Measurements from ENCODE around the gene C6orf15.
A peak's percentile ranks its signal among the peaks of the same experiment; 100 is the strongest.

C6orf15 gene

GRCh38 chr6:31112478-31112877 is at the start of gene C6orf15:
TSS of gene C6orf15 (minus strand) at chr6:31112575. CDS start at chr6:31112555, 20 bp downstream.
- peaks cover 72% of the 10 kb centered on the region for H3K27me3 Mint-ChIP-seq
- ATAC-seq: no peak
- no peak within 1 kb of the TSS for H3K4me3 Mint-ChIP-seq
- no peaks in the 10 kb centered on the region for H3K9me3 Mint-ChIP-seq
- H3K36me3 Mint-ChIP-seq: no peaks in the 10 kb centered on the region
- peaks cover 17% of the 10 kb centered on the region for H3K4me1 Mint-ChIP-seq
- H3K27ac Mint-ChIP-seq: no peak within 1 kb of the TSS

- Mint-ChIP-seq H3K9me3 (no peaks in the 10 kb centered on the region), H3K27me3 (no peaks in the 10 kb centered on the region), H3K36me3 (peaks cover 16% of the 10 kb centered on the region), H3K27ac (no peak overlapping the region), H3K4me3 (no peak overlapping the region), H3K4me1 (peaks cover 77% of the 10 kb centered on the region)
- ATAC-seq: no peak
These were observed 49.1 kb upstream of the C6orf15 start for GRCh38 chr6:31161216-31162126.

GRCh38 chr6:31158863-31159855 is 46.8 kb upstream of the C6orf15 start:
- peak overlapping the region; percentile 85 for H3K27ac Mint-ChIP-seq

GRCh38 chr6:31158140-31158862 is 45.9 kb upstream of the C6orf15 start, which contains the start of gene TCF19:
TSS of gene TCF19 (plus strand) at chr6:31158589. CDS start at chr6:31159470, 881 bp downstream.
- H3K4me3 Mint-ChIP-seq: peak within 1 kb of the TSS; percentile 85
- peaks cover 27% of the 10 kb centered on the region for H3K36me3 Mint-ChIP-seq
- H3K4me1 Mint-ChIP-seq: peaks cover 50% of the 10 kb centered on the region
- no peaks in the 10 kb centered on the region for H3K27me3 Mint-ChIP-seq
- H3K9me3 Mint-ChIP-seq: no peaks in the 10 kb centered on the region
- ATAC-seq: peak; percentile 96
- H3K27ac Mint-ChIP-seq: peak within 1 kb of the TSS; percentile 85

More at GRCh38 chr6:31158863-31159855, 46.8 kb upstream of the C6orf15 start:
- Mint-ChIP-seq H3K4me3 (peak overlapping the region; percentile 85), H3K4me1 (peaks cover 58% of the 10 kb centered on the region), H3K27me3 (no peaks in the 10 kb centered on the region), H3K9me3 (no peaks in the 10 kb centered on the region), H3K36me3 (peaks cover 26% of the 10 kb centered on the region)
- ATAC-seq: no peak

GRCh38 chr6:31157513-31158139 is 45.3 kb upstream of the C6orf15 start, which contains the start of gene CCHCR1:
TSS of gene CCHCR1 (minus strand) at chr6:31157802. CDS start at chr6:31157600, 202 bp downstream.
- Mint-ChIP-seq H3K9me3 (no peaks in the 10 kb centered on the region), H3K4me3 (peak within 1 kb of the TSS; percentile 85), H3K27ac (peak within 1 kb of the TSS; percentile 85), H3K36me3 (peaks cover 33% of the 10 kb centered on the region), H3K4me1 (peaks cover 43% of the 10 kb centered on the region), H3K27me3 (no peaks in the 10 kb centered on the region)
- ATAC-seq: no peak

GRCh38 chr6:31156641-31157040 is 44.3 kb upstream of the C6orf15 start:
- Mint-ChIP-seq H3K36me3 (peaks cover 24% of the 10 kb centered on the region), H3K9me3 (no peaks in the 10 kb centered on the region), H3K27ac (no peak overlapping the region), H3K4me3 (no peak overlapping the region), H3K27me3 (no peaks in the 10 kb centered on the region), H3K4me1 (peaks cover 35% of the 10 kb centered on the region)
- no peak for ATAC-seq

- Mint-ChIP-seq H3K9me3 (no peaks in the 10 kb centered on the region), H3K27ac (no peak overlapping the region), H3K4me3 (no peak overlapping the region), H3K27me3 (no peaks in the 10 kb centered on the region), H3K4me1 (peaks cover 24% of the 10 kb centered on the region), H3K36me3 (peaks cover 37% of the 10 kb centered on the region)
- ATAC-seq: no peak
These were observed 42.1 kb upstream of the C6orf15 start for GRCh38 chr6:31154436-31154835.

GRCh38 chr6:31152781-31153180 is 40.4 kb upstream of the C6orf15 start:
- ATAC-seq: no peak
- no peak overlapping the region for H3K27ac Mint-ChIP-seq
- no peak overlapping the region for H3K4me3 Mint-ChIP-seq
- H3K36me3 Mint-ChIP-seq: peaks cover 41% of the 10 kb centered on the region
- H3K9me3 Mint-ChIP-seq: no peaks in the 10 kb centered on the region
- H3K27me3 Mint-ChIP-seq: no peaks in the 10 kb centered on the region
- H3K4me1 Mint-ChIP-seq: peaks cover 17% of the 10 kb centered on the region

GRCh38 chr6:31149827-31150447 is 37.6 kb upstream of the C6orf15 start:
- Mint-ChIP-seq H3K27me3 (no peaks in the 10 kb centered on the region), H3K4me1 (peaks cover 8% of the 10 kb centered on the region), H3K4me3 (no peak overlapping the region), H3K27ac (no peak overlapping the region), H3K9me3 (no peaks in the 10 kb centered on the region), H3K36me3 (peaks cover 51% of the 10 kb centered on the region)
- no peak for ATAC-seq

GRCh38 chr6:31145386-31145785 is 33.0 kb upstream of the C6orf15 start:
- no peak overlapping the region for H3K27ac Mint-ChIP-seq

GRCh38 chr6:31144970-31145340 is 32.6 kb upstream of the C6orf15 start:
- H3K4me3 Mint-ChIP-seq: no peak overlapping the region
- no peaks in the 10 kb centered on the region for H3K9me3 Mint-ChIP-seq
- no peak for ATAC-seq
- peaks cover 8% of the 10 kb centered on the region for H3K4me1 Mint-ChIP-seq
- H3K36me3 Mint-ChIP-seq: peaks cover 36% of the 10 kb centered on the region
- no peak overlapping the region for H3K27ac Mint-ChIP-seq
- no peaks in the 10 kb centered on the region for H3K27me3 Mint-ChIP-seq

More at GRCh38 chr6:31145386-31145785, 33.0 kb upstream of the C6orf15 start:
- Mint-ChIP-seq H3K9me3 (no peaks in the 10 kb centered on the region), H3K4me3 (no peak overlapping the region), H3K36me3 (peaks cover 37% of the 10 kb centered on the region), H3K27me3 (no peaks in the 10 kb centered on the region), H3K4me1 (peaks cover 8% of the 10 kb centered on the region)
- no peak for ATAC-seq

- no peaks in the 10 kb centered on the region for H3K9me3 Mint-ChIP-seq
- H3K27ac Mint-ChIP-seq: no peak overlapping the region
- H3K27me3 Mint-ChIP-seq: no peaks in the 10 kb centered on the region
- peaks cover 8% of the 10 kb centered on the region for H3K4me1 Mint-ChIP-seq
- H3K4me3 Mint-ChIP-seq: no peak overlapping the region
- H3K36me3 Mint-ChIP-seq: peaks cover 30% of the 10 kb centered on the region
- ATAC-seq: no peak
These were observed 32.1 kb upstream of the C6orf15 start for GRCh38 chr6:31144296-31144969.

GRCh38 chr6:31143148-31143547 is 30.8 kb upstream of the C6orf15 start:
- no peak overlapping the region for H3K4me3 Mint-ChIP-seq
- H3K9me3 Mint-ChIP-seq: no peaks in the 10 kb centered on the region

More at GRCh38 chr6:31143148-31143547, 30.8 kb upstream of the C6orf15 start:
- Mint-ChIP-seq H3K36me3 (peaks cover 27% of the 10 kb centered on the region), H3K27ac (no peak overlapping the region), H3K4me1 (peaks cover 4% of the 10 kb centered on the region), H3K27me3 (no peaks in the 10 kb centered on the region)
- no peak for ATAC-seq

Data from stimulated activated memory B cell treated with anti-CD40 and anti-IgM and Interleukin-4, amounts not matched to agents 10 μg/mL and 1 μg/mL and 100 μg/mL, for 72 hours (primary cell).